HG02852 (cell line): ENCODE data around the gene GAD1.
A peak's percentile ranks its signal among the peaks of the same experiment; 100 is the strongest.

Source experiments
- ATAC-seq: cut with Tn5 transposase; IDR thresholded peaks from one replicate; pipeline ENCODE4 v1.9.1; 2021; ENCODE audit warnings: mild to moderate bottlenecking, moderate library complexity; ENCODE audit not compliant: unreplicated experiment

The GAD1 gene

DNA sequence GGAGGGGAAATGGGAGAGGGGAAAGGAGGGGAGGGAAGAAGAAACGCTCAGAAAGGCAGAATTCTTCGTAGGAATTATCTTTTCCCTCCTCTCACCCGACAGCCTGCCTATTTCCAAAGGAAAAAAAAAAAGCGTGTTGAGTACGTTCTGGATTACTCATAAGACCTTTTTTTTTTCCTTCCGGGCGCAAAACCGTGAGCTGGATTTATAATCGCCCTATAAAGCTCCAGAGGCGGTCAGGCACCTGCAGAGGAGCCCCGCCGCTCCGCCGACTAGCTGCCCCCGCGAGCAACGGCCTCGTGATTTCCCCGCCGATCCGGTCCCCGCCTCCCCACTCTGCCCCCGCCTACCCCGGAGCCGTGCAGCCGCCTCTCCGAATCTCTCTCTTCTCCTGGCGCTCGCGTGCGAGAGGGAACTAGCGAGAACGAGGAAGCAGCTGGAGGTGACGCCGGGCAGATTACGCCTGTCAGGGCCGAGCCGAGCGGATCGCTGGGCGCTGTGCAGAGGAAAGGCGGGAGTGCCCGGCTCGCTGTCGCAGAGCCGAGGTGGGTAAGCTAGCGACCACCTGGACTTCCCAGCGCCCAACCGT is at the start of gene GAD1:
Gene GAD1 (plus strand): TSS at position 384 of the 589 bp plus-strand sequence. CDS start 1,705 bp downstream, outside the sequence.
- ATAC-seq: peak; percentile 59

DNA sequence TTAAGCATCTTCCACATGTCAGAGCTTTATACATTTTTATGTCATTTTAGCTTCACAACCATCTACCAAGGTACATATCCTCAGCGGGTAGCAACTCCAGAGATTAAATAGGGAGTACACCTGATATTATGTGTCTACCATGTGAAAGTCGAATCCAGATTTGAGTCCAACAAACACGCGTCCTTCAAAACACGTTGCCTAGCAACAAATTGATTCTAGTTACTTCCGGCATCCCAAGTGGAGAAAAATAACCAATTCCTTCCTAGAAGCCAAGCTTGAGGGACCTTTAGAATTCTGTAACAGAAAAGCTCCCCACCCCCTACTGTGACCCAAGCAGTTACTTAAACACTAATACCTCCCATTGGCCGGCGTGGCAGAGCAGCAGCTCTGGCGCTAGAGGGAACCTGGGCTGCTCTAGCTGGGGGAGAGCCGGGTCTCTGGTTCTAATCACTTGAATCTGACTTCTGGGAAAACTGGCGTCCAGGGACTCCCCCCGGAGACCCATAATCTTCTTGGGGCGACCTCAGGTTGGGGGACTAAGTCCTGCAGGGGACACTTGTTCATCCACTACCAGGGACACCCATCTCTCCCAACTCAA is 46.6 kb upstream of the GAD1 start, which contains the start of gene ERICH2:
Gene ERICH2 (plus strand): TSS at position 371 of the 598 bp plus-strand sequence. CDS start 304 bp downstream, outside the sequence.
- ATAC-seq: peak; percentile 47

DNA sequence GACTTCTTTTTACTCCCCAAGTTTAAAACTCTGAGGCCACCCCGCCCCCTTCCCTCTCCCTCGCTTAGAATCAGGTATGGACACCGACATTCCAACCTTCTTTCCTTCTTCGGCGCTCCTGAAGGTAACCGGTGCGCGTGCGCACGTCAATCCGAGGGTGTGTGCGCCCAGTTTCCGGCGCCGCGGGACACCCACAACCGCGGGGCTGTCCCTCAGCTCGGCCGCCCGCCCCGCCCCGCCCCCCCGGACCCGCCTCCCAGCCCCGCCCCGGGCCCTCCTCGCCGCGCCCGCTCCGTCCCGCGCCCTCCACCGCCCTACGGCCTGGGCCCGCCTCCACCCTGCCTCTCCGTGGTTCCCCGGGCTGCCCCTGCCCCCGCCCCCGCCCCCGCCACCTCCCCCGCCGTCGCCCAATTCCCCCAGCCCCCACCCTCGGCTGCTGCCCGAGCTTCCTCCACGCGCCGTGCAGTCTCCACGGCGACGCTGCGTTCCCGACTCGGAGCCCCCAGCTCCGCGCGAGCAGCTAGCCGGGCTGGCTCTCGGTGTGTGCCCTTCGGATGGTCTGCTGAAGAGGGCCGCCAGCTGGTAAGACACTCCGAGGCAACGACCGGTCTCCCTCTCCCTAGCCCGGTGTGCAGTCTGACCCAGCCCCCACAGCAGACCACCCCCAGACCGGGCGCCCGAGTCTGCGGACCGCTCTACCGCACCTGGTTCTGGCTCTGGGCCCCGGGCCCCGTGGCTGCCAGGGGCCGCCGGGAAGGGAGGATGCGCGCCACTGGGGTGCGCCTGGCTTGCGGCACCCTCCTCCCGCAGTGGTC is 45.9 kb upstream of the GAD1 start:
- peak; percentile 84 for ATAC-seq

DNA sequence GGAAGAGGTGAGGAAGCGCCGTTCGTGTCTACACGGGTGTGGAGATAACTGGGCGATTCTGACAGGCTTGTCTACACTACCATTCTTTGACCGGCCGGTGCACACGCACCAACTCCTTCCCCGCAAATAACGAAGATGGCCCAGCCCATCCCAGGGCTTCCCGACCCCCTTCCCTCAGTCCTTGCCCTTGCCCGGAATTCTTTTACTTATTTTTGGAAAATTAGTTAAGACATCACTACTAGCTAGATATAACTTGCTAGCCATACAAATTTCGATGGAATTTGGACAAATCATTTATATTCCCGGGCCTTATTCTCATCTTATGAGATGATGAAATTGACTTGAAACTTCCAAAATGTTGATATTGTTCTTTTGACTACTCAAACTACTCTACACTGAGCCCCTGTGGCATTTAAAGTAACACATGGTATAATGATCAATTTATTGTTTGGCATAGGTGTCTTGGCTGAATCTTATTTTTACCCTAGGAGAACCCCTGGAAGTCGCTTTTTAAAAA is 45.2 kb upstream of the GAD1 start:
- ATAC-seq: no peak

DNA sequence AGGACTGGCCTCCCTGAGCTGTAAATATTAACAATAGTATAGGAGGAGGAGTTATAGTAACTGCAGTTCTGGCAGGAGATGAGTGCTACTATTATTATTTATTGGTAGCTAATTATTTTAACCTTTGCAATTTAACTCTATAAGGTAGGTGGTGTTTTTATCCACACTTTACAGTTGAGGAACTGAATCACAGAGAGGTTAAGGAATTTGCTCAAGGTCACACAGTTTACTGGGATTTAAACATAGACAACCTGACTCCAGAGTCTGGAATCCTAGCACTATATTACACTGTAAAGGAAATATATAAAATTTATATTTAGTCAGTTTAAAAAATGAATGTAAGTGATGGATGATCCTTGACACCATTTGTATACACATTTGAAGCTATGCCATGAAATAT is 44.4 kb upstream of the GAD1 start:
- no peak for ATAC-seq

DNA sequence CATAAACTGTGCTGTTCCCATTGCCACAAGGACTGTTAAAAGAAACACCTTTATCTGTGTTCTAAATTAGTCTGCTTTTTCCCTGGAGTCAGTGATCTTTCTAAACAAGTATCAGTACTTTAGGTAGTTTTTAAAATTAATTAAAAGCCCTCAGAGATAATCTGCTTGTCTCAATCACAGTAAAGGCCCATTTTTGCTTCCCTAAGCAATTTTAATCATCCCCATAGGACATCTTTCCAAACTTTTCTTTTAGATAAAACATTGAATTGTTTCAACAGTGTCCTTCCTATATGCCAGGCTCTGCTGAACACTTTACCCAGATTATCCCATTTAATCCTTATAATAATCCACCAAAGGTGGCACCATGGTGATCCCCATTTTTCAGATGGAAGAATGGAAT is 42.6 kb upstream of the GAD1 start:
- no peak for ATAC-seq

DNA sequence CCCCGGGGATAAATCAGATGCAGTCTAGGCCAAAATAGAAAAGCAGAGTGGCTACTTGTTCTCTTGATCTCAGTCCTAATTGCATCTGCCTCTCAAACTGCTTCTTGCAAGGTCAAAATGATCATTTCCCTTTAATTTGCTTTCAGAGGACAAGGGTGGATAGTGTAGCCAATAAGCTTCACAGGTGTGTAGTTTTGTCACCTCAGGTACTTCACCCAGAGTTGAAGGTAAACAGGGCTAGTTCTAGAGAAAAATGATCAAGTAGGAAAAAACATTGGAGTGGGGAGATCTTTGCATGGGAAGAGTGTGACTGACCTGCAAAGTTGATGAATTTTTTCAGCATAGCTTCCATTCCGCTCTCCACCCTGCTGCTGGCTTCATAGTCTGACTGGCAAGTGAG is 37.8 kb upstream of the GAD1 start:
- no peak for ATAC-seq

DNA sequence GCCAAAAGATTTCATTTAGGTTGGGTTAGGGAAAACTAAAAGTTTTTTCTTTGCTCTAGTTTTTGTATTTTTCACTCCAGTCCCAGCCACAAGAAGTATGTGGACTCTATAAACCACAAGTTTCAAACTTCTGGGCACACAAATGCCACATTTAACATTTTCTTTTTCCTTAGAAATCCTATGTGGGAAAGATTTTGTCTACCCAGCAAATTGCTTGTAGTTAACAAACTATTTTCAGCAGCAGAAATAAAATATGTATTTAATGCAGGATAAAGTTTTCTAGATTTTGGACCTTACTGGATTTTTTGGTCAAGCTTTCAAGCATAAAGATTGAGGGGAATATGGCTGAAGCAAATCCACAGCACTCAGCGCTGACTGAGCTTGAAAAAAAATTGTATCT is 37.4 kb upstream of the GAD1 start:
- no peak for ATAC-seq

GRCh38 chr2:170782673-170783072 is 34.0 kb upstream of the GAD1 start:
- no peak for ATAC-seq

DNA sequence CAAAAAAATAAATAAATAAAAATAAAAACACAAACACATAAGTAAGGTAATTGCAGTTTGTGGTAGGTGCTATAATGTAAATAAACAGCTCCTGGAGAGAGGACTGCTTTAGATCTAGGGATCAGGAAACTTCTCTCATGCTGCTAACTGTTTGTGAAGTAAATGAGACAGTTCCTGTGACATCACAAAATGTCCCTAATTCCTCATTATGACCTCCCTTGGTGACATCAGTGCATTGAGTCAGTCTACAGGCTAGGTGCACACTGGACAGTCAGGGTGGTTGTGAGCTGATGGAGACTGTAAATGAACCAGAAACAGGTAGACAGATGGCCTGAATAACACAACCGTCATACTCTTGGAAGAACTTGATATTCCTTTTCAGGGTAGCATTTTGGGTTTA is 33.1 kb upstream of the GAD1 start:
- no peak for ATAC-seq

- no peak for ATAC-seq
These were observed 17.7 kb upstream of the GAD1 start for GRCh38 chr2:170798996-170799395.

- no peak for ATAC-seq
These were observed 10.1 kb upstream of the GAD1 start for GRCh38 chr2:170806548-170806947.

DNA sequence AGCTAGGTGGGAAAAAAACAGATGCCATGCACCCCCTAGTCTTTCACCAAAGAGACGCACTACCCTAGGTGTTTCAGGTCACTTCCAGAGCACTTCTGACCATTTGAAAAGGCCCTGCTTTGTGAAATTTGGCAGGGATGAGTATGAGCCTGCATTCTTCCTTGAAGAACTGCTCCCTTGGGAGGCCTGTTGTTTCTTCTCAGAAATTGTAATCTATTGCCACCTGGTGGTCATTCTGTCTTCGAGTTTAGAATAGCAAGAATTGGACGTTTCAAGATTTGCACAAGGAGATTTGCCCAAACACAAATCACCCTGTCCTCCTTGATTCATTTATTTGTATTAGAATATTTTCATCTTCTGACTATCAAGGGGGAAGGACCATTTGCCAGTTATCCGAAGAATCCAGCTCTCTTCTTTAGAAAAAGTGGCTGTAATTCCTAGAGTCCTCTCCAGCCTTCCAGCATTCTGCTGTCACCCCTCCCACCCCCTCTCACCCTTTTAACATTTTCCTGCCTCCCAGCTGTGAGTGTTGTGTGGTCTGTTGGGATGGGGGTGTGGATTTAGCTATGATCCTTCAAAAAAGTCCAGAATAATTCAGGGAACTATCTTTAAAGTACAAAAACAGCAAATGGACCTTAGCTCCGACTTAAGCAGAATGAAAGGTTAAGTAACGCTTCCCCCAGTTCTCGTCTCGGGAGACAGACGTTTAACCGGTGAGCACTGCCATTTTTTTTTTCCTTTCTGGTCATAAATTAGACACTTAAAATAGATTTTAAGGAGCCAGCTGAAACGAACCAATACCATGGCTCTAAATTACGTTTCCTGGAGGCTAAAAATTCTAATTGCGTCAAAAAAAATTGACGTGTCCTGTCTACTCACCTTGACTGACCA is 3.7 kb upstream of the GAD1 start:
- no peak for ATAC-seq

DNA sequence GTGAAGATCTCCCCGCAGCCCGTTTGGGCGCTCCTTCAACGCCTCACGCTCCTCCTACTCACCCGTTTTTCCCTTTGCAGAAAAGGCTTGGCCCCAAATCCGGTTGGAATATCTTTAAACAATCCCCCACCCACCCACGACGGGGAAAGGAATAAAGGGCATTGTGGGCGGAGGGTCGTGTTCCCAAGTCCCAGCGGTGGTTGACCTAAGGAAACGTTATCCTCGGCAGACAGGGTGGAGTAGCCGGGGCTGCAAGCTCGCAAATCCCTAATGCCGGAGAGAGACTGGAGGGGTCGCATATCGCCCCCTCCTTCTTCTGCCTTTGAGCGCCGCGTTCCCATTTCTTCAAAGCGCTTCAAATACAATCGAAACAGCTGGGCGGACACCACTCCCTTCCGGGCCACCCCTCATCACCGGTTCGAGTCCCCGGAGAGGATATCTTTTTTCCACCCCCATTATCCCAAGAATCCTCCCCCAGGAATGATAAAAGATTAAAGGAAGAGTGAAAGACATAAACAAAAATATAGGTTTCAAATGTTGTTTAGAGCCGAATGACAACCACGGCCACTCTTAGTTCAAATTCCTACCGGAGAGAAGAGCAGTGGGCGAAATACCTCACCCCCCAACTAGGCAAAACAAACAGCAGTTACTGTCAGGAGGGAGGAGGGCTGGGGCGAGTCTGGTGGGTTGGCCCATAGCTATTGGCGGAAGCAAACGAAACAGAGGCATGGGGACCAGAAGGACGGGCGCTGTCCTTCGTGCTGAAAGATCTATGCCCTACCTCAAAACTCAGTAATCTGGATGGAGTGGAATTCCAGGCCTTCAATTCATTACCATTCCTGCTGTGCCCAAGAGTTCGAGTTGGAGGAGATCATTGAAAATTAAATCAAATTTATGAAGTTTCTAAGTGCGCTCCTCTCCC is 2.8 kb upstream of the GAD1 start:
- no peak for ATAC-seq

GRCh38 chr2:170814533-170815230 is 2.0 kb upstream of the GAD1 start:
- ATAC-seq: no peak

- no peak for ATAC-seq
These were observed 1.4 kb upstream of the GAD1 start for GRCh38 chr2:170815311-170815710.

DNA sequence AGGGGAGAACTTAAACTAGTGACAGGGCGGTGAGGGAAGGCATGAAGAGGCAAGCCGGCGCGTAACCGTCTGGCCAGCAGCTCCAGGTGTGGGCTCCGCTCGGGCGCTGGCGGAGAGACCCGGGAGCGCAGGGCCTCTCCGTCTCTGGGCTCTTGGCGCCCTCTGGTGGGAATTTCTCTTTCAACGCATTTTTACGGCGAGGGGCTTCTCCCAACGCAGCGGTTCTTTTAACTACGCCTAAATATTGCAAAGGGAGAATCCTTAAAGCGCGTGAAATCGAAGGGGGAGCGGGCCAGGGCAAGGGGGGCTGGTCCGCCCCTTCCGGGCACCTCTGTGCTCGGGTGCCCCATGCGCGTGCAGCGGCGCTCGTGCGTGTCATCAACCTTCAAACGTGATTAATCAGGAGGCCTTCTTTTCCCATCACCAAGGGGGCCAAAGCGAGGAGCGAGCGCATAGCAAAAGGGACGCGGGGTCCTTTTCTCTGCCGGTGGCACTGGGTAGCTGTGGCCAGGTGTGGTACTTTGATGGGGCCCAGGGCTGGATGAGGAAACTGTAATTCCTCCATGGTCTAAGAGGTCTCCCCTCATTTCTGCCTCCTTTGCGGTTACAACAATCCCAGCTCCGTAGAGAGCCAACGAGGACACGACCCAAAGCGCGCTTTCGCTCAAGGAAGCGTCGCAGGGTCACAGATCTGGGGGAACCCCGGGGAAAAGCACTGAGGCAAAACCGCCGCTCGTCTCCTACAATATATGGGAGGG is 762 bp upstream of the GAD1 start:
- peak; percentile 36 for ATAC-seq
